Liver (tissue), 9 donors: ENCODE data around the gene TMPRSS13. TPM values are rescaled to one million over a fixed set of nuclear protein-coding genes. Genes with fewer than 3 reads are reported as not detected.

Experiments used
- DNase-seq: peaks from one replicate; pipeline ENCODE4 v3.0.0-alpha.2; 2017; ENCODE audit warnings: low spot score
- H3K27ac ChIP-seq, 2 donors: one replicate each; pipeline ENCODE4 v1.7.0; 2013; ENCODE audit warnings: inconsistent platforms in 2 of 2, low read length in 2 of 2, control low read depth in 1 of 2, low read depth in 1 of 2, mild to moderate bottlenecking in 1 of 2
- H3K27me3 ChIP-seq, 4 donors: one replicate each; pipeline versions ENCODE4 v1.6.1 to v1.7.0; 2013; ENCODE audit warnings: low read length in 3 of 4, inconsistent platforms in 1 of 4, mild to moderate bottlenecking in 1 of 4, moderate library complexity in 1 of 4; ENCODE audit not compliant: control insufficient read depth in 4 of 4, insufficient read depth in 4 of 4
- H3K36me3 ChIP-seq, 4 donors: one replicate each; pipeline versions ENCODE4 v1.6.1 to v1.7.0; 2013; ENCODE audit warnings: low read length in 3 of 4, mild to moderate bottlenecking in 3 of 4, low read depth in 1 of 4, moderate library complexity in 1 of 4; ENCODE audit not compliant: control insufficient read depth in 4 of 4, insufficient read depth in 3 of 4
- H3K4me1 ChIP-seq, 4 donors: one replicate each; pipeline versions ENCODE4 v1.6.1 to v1.7.0; 2013; ENCODE audit warnings: low read length in 3 of 4, mild to moderate bottlenecking in 3 of 4, moderate library complexity in 1 of 4; ENCODE audit not compliant: control insufficient read depth in 4 of 4, insufficient read depth in 4 of 4
- H3K4me3 ChIP-seq, 3 donors: one replicate each; pipeline versions ENCODE4 v1.6.1 to v1.7.0; 2013; ENCODE audit warnings: low read length in 3 of 3, control low read depth in 1 of 3, low read depth in 1 of 3, mild to moderate bottlenecking in 1 of 3
- H3K9ac ChIP-seq, 2 donors: one replicate each; pipeline ENCODE4 v1.7.0; 2013; ENCODE audit warnings: low read length in 2 of 2, mild to moderate bottlenecking in 2 of 2, moderate library complexity in 2 of 2, control low read depth in 1 of 2, low read depth in 1 of 2
- H3K9me3 ChIP-seq, 4 donors: one replicate each; pipeline versions ENCODE4 v1.6.1 to v1.7.0; 2013; ENCODE audit warnings: low read length in 3 of 4; ENCODE audit not compliant: control insufficient read depth in 4 of 4
- ATF3 ChIP-seq: IDR thresholded peaks from 2 replicates; pipeline ENCODE4 v1.6.1; 2016; ENCODE audit warnings: antibody characterized with exemption
- EGR1 ChIP-seq, 2 donors: IDR thresholded peaks; 2 replicates each; pipeline ENCODE4 v1.6.1; 2016 to 2018; ENCODE audit warnings: antibody characterized with exemption in 2 of 2, low read depth in 2 of 2
- FOXA1 ChIP-seq: IDR thresholded peaks from 2 replicates; pipeline ENCODE4 v1.6.1; 2016; ENCODE audit warnings: antibody characterized with exemption
- FOXA2 ChIP-seq: IDR thresholded peaks from 2 replicates; pipeline ENCODE4 v1.6.1; 2016; ENCODE audit warnings: antibody characterized with exemption
- GABPA ChIP-seq, 2 donors: IDR thresholded peaks in 1 of 2; conservative IDR thresholded peaks in 1 of 2; 2 replicates each; pipeline ENCODE4 v1.6.1; 2016; ENCODE audit warnings: antibody characterized with exemption in 2 of 2, mild to moderate bottlenecking in 1 of 2, moderate library complexity in 1 of 2
- HNF4A ChIP-seq, 2 donors: conservative IDR thresholded peaks; 2 replicates each; pipeline ENCODE4 v1.6.1; 2016; ENCODE audit warnings: antibody characterized with exemption in 2 of 2, mild to moderate bottlenecking in 2 of 2
- HNF4G ChIP-seq: IDR thresholded peaks from 2 replicates; pipeline ENCODE4 v1.6.1; 2016; ENCODE audit warnings: antibody characterized with exemption
- JUND ChIP-seq, 2 donors: IDR thresholded peaks; 2 replicates each; pipeline ENCODE4 v1.6.1; 2016; ENCODE audit warnings: antibody characterized with exemption in 2 of 2
- NR2F2 ChIP-seq: IDR thresholded peaks from 2 replicates; pipeline ENCODE4 v1.6.1; 2016; ENCODE audit warnings: antibody characterized with exemption
- RAD21 ChIP-seq, 2 donors: IDR thresholded peaks; 2 replicates each; pipeline ENCODE4 v1.6.1; 2016; ENCODE audit warnings: antibody characterized with exemption in 2 of 2, mild to moderate bottlenecking in 2 of 2
- RXRA ChIP-seq, 2 donors: IDR thresholded peaks; 2 replicates each; pipeline ENCODE4 v1.6.1; 2017 to 2018; ENCODE audit warnings: antibody characterized with exemption in 2 of 2, mild to moderate bottlenecking in 1 of 2
- SP1 ChIP-seq: IDR thresholded peaks from 2 replicates; pipeline ENCODE4 v1.6.1; 2018; ENCODE audit warnings: antibody characterized with exemption, mild to moderate bottlenecking
- TAF1 ChIP-seq: conservative IDR thresholded peaks from 2 replicates; pipeline ENCODE4 v1.6.1; 2016; ENCODE audit warnings: antibody characterized with exemption, mild to moderate bottlenecking
- YY1 ChIP-seq: IDR thresholded peaks from 2 replicates; pipeline ENCODE4 v1.6.1; 2016; ENCODE audit warnings: antibody characterized with exemption, mild to moderate bottlenecking
- ZBTB33 ChIP-seq: IDR thresholded peaks from 2 replicates; pipeline ENCODE4 v1.6.1; 2016; ENCODE audit warnings: antibody characterized with exemption
- whole genome bisulfite sequencing: extraction: QIAGEN DNeasy Blood & Tissue Kit; methylation state at CpG from one replicate; pipeline ENCODE4 v1.1.7; 2013; 5-methylcytosine and 5-hydroxymethylcytosine counted together
- polyA plus RNA-seq, 2 donors: library from polyadenylated mRNA; stranded (reverse) in 1 of 2; unstranded in 1 of 2; fragments of 200-250 nt in 1 of 2; fragments of >200 nt in 1 of 2; fragmentation: Nextera tagmentation in 1 of 2; extraction: Ambion mirVana in 1 of 2; gene quantifications; one replicate each; pipeline versions ENCODE4 v1.2.1 to v1.2.3, GENCODE V29; 2013 to 2015
- total RNA-seq, 2 donors: library from RNA; depleted of rRNA; stranded (reverse); fragments of >200 nt; gene quantifications; one replicate each; pipeline ENCODE4 v1.2.3, GENCODE V29; 2014
- TF ChIP-seq, protein P1 (sequence below): IDR thresholded peaks from 2 replicates; pipeline ENCODE4 v1.6.1; 2016; ENCODE audit warnings: antibody characterized with exemption
- TF ChIP-seq, protein P2 (sequence below): IDR thresholded peaks from 2 replicates; pipeline ENCODE4 v1.6.1; 2016; ENCODE audit warnings: antibody characterized with exemption, mild to moderate bottlenecking
- TF ChIP-seq, protein P3 (sequence below): fragments of 150-350 bp; IDR thresholded peaks from 2 replicates; pipeline ENCODE4 v1.5.1; 2017; ENCODE audit warnings: improper control_type of control experiment, low read depth, low read length; ENCODE audit not compliant: missing input control
- donor health status: healthy.
- donor health status: healthy.
- donor health status: healthy.
- donor health status: healthy.
- donor health status: healthy.

Gene TMPRSS13
- total and polyA plus RNA-seq, 4 donors = 0.11 to 0.93 (median 0.24) TPM

- H3K27me3 ChIP-seq = peaks cover 0 to 3% (median 0%) of the 10 kb centered on the region in 4 donors
- H3K9me3 ChIP-seq = no peaks in the 10 kb centered on the region
- H3K9ac ChIP-seq = no peak overlapping the region
- no peaks in the 10 kb centered on the region for H3K36me3 ChIP-seq
- no peak overlapping the region for H3K27ac ChIP-seq
- no peak for DNase-seq
- H3K4me1 ChIP-seq = no peaks in the 10 kb centered on the region
- no peak for TF ChIP-seq FOXA1
- TF ChIP-seq, protein P1, sequence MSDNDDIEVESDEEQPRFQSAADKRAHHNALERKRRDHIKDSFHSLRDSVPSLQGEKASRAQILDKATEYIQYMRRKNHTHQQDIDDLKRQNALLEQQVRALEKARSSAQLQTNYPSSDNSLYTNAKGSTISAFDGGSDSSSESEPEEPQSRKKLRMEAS = no peak
- no peak for TF ChIP-seq SP1
- TF ChIP-seq TAF1 = no peak
- no peak for TF ChIP-seq HNF4G
- no peak for TF ChIP-seq EGR1 (IDR thresholded peaks at IDR 0.05; ENCODE audit: low read depth in 2 of 2)
- no peak for TF ChIP-seq JUND (IDR thresholded peaks at IDR 0.05)
- no peak for TF ChIP-seq ZBTB33
- no peak for TF ChIP-seq NR2F2
- no peak for TF ChIP-seq HNF4A (conservative IDR thresholded peaks at IDR 0.05)
- no peak for TF ChIP-seq GABPA (IDR thresholded peaks at IDR 0.05 in 1 of 2, conservative IDR thresholded peaks at IDR 0.05 in 1 of 2)
- no peak for TF ChIP-seq YY1
- TF ChIP-seq, protein P2, sequence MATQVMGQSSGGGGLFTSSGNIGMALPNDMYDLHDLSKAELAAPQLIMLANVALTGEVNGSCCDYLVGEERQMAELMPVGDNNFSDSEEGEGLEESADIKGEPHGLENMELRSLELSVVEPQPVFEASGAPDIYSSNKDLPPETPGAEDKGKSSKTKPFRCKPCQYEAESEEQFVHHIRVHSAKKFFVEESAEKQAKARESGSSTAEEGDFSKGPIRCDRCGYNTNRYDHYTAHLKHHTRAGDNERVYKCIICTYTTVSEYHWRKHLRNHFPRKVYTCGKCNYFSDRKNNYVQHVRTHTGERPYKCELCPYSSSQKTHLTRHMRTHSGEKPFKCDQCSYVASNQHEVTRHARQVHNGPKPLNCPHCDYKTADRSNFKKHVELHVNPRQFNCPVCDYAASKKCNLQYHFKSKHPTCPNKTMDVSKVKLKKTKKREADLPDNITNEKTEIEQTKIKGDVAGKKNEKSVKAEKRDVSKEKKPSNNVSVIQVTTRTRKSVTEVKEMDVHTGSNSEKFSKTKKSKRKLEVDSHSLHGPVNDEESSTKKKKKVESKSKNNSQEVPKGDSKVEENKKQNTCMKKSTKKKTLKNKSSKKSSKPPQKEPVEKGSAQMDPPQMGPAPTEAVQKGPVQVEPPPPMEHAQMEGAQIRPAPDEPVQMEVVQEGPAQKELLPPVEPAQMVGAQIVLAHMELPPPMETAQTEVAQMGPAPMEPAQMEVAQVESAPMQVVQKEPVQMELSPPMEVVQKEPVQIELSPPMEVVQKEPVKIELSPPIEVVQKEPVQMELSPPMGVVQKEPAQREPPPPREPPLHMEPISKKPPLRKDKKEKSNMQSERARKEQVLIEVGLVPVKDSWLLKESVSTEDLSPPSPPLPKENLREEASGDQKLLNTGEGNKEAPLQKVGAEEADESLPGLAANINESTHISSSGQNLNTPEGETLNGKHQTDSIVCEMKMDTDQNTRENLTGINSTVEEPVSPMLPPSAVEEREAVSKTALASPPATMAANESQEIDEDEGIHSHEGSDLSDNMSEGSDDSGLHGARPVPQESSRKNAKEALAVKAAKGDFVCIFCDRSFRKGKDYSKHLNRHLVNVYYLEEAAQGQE = no peak
- no peak for TF ChIP-seq RXRA (IDR thresholded peaks at IDR 0.05)
- no peak for TF ChIP-seq FOXA2
- TF ChIP-seq ATF3 = no peak
- TF ChIP-seq RAD21 (IDR thresholded peaks at IDR 0.05) = no peak
- TF ChIP-seq, protein P3, sequence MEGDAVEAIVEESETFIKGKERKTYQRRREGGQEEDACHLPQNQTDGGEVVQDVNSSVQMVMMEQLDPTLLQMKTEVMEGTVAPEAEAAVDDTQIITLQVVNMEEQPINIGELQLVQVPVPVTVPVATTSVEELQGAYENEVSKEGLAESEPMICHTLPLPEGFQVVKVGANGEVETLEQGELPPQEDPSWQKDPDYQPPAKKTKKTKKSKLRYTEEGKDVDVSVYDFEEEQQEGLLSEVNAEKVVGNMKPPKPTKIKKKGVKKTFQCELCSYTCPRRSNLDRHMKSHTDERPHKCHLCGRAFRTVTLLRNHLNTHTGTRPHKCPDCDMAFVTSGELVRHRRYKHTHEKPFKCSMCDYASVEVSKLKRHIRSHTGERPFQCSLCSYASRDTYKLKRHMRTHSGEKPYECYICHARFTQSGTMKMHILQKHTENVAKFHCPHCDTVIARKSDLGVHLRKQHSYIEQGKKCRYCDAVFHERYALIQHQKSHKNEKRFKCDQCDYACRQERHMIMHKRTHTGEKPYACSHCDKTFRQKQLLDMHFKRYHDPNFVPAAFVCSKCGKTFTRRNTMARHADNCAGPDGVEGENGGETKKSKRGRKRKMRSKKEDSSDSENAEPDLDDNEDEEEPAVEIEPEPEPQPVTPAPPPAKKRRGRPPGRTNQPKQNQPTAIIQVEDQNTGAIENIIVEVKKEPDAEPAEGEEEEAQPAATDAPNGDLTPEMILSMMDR = no peak
- H3K4me3 ChIP-seq = no peak overlapping the region
- 88% methylated on average over 10 of the region's 10 CpGs for WGBS
These were observed 2.2 kb upstream of the TMPRSS13 start for GRCh38 chr11:117931331-117931950.
